Tibial nerve (tissue), 4 donors: ENCODE measurements around the gene SNX25.

Experiments used
- EP300 ChIP-seq, 2 donors: sonication (generic); formaldehyde crosslinking; IDR thresholded peaks; one replicate each; pipeline ENCODE4 v1.6.1; 2017; ENCODE audit warnings: antibody characterized with exemption in 2 of 2, mild to moderate bottlenecking in 1 of 2
- POLR2A ChIP-seq, 2 donors: fragments of 450-650 bp; IDR thresholded peaks; one replicate each; pipeline ENCODE4 v1.6.1; 2017; ENCODE audit warnings: antibody characterized with exemption in 2 of 2, mild to moderate bottlenecking in 2 of 2, moderate library complexity in 2 of 2
- TF ChIP-seq, protein P1 (sequence below), 5 experiments: fragments of 200-600 bp in 3 of 5; fragments of 450-650 bp in 2 of 5; sonication (generic) in 3 of 5; IDR thresholded peaks; one replicate each; pipeline ENCODE4 v1.5.1; 2016 to 2019; ENCODE audit warnings: antibody characterized with exemption in 5 of 5, mild to moderate bottlenecking in 3 of 5, moderate library complexity in 2 of 5

DNA sequence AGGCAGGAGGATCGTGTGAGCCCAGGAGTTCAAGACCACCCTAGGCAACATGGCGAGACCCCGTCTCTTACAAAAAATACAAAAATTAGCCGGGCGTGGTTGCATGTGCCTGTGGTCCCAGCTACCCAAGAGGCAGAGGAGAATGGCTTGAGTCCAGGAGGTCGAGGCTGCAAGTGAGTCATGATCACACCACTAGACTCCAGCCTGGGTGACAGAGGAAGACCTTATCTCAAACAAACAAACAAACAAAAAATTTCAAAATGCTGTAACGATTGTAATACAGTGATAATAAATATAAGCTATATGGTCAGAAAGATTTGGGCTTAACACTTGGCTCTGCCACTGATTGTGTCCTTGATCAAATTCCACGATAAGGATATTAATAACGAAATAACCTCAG lies 42.2 kb upstream of the SNX25 start:
- TF ChIP-seq POLR2A (IDR thresholded peaks at IDR 0.05) (no peak), EP300 (IDR thresholded peaks at IDR 0.05) (no peak)
- TF ChIP-seq, protein P1, sequence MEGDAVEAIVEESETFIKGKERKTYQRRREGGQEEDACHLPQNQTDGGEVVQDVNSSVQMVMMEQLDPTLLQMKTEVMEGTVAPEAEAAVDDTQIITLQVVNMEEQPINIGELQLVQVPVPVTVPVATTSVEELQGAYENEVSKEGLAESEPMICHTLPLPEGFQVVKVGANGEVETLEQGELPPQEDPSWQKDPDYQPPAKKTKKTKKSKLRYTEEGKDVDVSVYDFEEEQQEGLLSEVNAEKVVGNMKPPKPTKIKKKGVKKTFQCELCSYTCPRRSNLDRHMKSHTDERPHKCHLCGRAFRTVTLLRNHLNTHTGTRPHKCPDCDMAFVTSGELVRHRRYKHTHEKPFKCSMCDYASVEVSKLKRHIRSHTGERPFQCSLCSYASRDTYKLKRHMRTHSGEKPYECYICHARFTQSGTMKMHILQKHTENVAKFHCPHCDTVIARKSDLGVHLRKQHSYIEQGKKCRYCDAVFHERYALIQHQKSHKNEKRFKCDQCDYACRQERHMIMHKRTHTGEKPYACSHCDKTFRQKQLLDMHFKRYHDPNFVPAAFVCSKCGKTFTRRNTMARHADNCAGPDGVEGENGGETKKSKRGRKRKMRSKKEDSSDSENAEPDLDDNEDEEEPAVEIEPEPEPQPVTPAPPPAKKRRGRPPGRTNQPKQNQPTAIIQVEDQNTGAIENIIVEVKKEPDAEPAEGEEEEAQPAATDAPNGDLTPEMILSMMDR (IDR thresholded peaks at IDR 0.05), result no peak
